MG63 (cell line): ENCODE data around the gene YPEL2. TPM values are rescaled to one million over a fixed set of nuclear protein-coding genes. Genes with fewer than 3 reads are reported as not detected.
"Not testable (repeated sequence)": the region's sequence is repeated elsewhere in the genome, so short reads cannot be mapped to it uniquely, and the experiment has no call there.

Experiments used
- DNase-seq: peaks from one replicate; pipeline ENCODE4 v3.0.0-alpha.2; 2020
- H3K27me3 ChIP-seq: fragments of 250-450 bp; sonication (Bioruptor Pico); 2 replicates; pipeline ENCODE4 v1.5.1; 2020; ENCODE audit warnings: mild to moderate bottlenecking, moderate library complexity
- H3K36me3 ChIP-seq: fragments of 250-450 bp; sonication (Bioruptor Pico); 2 replicates; pipeline ENCODE4 v1.5.1; 2020; ENCODE audit warnings: mild to moderate bottlenecking, moderate library complexity
- H3K4me3 ChIP-seq: fragments of 250-450 bp; sonication (Bioruptor Pico); 2 replicates; pipeline ENCODE4 v1.5.1; 2020; ENCODE audit warnings: mild to moderate bottlenecking, moderate library complexity
- H3K9me3 ChIP-seq: fragments of 250-450 bp; sonication (Bioruptor Pico); 2 replicates; pipeline ENCODE4 v1.5.1; 2020; ENCODE audit warnings: mild to moderate bottlenecking, moderate library complexity
- total RNA-seq: library from RNA; depleted of rRNA; stranded (reverse); fragments of >200 nt; shearing (Covaris generic); gene quantifications from 2 replicates; pipeline ENCODE4 v1.2.3, GENCODE V29; 2014; ENCODE audit warnings: low replicate concordance

The YPEL2 gene
- total RNA-seq, 1 experiment from 2014 or later = 1.4 TPM

DNA sequence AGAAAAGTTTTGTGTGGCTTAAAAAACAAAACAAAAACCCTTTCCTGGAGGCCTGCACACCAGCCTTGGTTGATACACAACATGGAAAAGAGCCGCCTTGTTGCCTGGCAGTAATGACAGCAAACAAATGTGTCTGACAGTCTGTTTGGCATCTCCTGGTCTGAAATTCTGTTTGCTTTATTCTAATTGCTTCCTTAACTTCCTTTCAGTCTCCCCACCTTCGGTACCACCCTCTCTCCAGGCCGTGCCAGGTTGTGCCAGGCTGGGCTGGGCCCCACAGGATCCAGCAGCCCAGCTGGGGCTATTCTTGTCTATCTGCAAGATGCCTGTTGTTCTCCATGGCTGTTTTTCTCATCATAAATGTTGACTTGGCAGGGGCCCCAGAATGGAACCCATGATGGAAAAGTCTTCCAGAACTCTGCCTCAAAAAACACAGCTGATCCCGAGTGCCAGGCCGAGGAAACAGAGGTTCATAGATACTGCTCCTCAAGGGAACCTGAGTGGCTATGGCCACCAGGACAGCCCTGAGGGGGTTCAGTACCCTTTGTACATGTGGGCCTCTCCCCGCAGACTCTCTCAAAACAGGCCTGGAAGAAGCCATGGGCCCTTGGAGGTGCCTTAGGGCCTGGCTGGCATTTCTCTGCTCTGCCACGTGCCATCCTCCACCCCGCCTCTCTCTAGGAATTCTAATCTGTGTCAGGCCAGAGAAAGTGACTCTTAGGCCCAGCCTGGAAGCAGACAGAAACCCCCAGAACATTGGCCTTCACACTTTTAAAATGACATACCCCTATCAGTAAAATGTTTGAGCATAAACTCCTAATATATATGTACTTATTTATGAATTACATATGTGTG lies 50.5 kb downstream of the YPEL2 start:
- Histone ChIP-seq H3K36me3 (no peaks in the 10 kb centered on the region), H3K4me3 (no peak overlapping the region), H3K9me3 (no peaks in the 10 kb centered on the region), H3K27me3 (no peaks in the 10 kb centered on the region)
- no peak for DNase-seq

DNA sequence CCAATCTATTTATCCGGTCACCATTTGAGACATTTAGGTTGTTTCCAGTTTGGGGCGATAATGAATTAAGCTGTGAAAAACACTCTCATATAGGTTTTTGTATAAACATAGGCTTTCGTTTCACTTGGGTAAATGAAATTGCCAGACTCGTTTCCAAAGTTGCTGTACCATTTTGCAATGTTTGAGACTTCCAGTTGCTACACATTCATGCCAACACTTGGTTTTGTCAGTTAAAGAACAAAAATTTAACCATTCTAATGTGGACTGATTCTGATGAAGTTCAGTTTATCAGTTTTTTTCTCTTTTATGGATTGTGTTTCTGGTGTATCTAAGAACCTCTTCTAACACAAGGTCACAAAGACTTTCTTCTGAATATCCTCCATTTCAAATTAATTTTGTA lies 52.4 kb downstream of the YPEL2 start:
- no peaks in the 10 kb centered on the region for H3K27me3 ChIP-seq
- no peak overlapping the region for H3K4me3 ChIP-seq
- H3K36me3 ChIP-seq = no peaks in the 10 kb centered on the region
- no peaks in the 10 kb centered on the region for H3K9me3 ChIP-seq
- DNase-seq = no peak

DNA sequence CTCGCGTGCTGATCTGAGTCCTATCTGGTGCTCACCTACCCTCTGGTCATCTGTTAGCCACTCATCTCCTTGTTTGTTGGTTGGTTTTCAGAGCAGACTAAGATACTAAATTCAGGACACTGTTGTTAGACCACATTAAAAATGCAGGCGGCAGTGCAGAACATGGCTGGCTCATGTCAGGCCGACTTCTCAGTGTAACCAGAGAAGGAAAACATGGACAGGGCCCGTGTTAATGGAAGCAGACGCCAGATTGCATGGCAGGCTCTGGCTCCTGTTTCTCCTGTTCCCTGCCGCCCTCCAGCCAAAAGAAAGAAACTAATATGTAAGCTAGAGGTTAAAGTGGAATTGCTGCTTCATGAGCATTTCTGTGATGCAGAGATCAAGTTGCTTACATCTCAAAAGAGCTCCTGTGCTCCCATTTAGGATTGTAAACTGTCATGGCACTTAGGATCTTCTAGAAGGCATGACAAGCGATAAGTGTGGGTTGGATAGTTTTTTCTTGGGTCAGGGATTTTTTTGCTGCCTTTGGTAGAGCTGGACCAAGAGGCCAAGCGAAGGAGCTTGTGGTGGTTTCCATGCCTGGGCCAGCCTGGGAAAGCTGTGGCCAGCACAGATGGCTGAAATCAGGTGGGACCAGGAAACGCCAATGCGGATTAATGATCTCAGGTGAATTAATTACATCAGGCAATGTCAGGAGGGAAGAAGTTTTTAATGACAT lies 56.1 kb downstream of the YPEL2 start:
- Histone ChIP-seq H3K4me3 (no peak overlapping the region), H3K27me3 (no peaks in the 10 kb centered on the region), H3K9me3 (no peaks in the 10 kb centered on the region), H3K36me3 (no peaks in the 10 kb centered on the region)
- DNase-seq = no peak

DNA sequence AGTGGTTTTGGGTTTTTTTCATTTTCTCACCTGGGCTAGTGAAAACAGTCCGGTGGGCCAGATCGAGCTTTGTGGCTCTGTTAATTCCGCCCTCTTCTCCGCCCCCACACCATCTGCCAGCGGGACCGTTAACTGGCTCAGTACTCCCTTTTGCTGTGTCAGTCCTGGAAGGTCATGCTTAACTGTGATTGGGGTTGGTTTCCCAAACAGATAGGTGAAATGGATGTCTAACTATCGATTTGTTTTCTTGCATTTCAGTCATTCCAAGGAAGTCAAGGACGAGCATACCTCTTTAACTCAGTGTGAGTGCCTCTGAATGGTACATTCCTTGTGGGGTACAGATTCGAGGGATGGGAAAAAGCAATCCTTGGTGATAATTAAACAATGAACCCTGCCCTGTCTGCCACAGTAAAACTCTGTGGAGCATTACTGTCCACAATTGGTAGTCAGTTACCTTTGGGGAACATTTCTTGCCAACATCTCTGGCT lies 56.7 kb downstream of the YPEL2 start:
- no peak for DNase-seq
- H3K36me3 ChIP-seq = no peaks in the 10 kb centered on the region
- H3K27me3 ChIP-seq = no peaks in the 10 kb centered on the region
- no peak overlapping the region for H3K4me3 ChIP-seq
- no peaks in the 10 kb centered on the region for H3K9me3 ChIP-seq

DNA sequence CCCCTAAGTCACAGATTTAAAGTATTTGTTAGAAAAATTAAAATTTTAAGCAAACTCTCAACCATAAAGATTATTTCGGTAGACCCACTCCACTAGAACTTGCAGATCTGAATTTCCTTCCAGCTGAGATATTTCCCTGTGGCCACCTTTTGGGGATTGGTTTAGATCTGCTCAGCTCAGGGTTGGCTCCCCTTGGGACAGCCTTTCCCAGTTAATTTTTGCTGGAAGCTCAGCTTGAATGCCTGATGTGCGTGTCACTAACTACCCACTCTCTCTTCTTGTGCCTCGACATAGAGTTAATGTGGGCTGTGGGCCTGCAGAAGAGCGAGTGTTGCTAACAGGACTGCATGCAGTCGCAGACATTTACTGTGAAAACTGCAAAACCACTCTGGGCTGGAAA lies 57.6 kb downstream of the YPEL2 start:
- no peak for DNase-seq
- Histone ChIP-seq H3K4me3 (no peak overlapping the region), H3K36me3 (no peaks in the 10 kb centered on the region), H3K9me3 (no peaks in the 10 kb centered on the region), H3K27me3 (no peaks in the 10 kb centered on the region)

DNA sequence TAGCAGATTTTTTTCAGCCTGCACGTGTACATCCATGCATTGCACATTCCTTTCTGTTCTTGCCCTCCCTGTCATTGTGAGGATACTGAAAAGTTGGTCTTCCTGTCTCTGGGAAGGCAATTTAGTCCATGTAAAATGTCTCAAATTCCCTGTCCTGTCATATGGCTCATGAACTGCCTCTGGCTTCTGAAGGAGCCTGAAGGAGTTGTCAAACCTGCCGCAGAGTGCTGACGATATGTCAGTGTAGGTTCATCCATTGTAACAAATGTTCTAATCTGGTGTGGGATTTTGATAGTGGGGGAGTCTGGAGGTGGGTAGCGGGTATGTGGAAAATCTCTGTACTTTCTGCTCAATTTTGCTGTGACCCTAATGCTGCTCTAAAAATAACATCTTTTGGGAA lies 59.6 kb downstream of the YPEL2 start:
- no peak overlapping the region for H3K4me3 ChIP-seq
- H3K36me3 ChIP-seq = no peaks in the 10 kb centered on the region
- H3K27me3 ChIP-seq = no peaks in the 10 kb centered on the region
- DNase-seq = no peak
- H3K9me3 ChIP-seq = no peaks in the 10 kb centered on the region

DNA sequence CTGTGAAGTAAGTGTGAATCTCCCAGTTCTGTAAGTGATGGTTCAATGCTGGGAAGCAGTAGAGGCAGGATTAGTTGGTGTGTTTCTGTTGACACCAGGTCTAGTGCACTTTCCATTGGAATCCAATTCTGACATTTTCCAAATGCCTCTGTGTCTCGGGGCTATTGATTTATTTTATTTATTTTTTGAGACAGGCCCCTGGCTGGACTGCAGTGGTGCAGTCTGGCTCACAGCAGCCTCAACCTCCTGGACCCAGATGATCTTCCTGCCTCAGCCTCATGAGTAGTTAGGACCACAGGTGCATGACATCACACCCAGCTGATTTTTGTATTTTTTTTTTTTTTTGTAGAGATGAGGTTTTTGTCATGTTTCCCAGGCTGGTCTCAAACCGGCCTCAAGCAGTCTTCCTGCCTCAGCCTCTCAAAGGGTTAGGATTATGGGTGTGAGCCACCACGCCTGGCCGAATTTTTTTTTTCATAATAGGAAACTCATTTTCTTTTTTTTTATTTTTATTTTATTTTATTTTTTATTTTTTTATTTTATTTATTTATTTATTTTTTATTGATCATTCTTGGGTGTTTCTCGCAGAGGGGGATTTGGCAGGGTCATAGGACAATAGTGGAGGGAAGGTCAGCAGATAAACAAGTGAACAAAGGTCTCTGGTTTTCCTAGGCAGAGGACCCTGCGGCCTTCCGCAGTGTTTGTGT lies 61.7 kb downstream of the YPEL2 start:
- Histone ChIP-seq H3K4me3 (no peak overlapping the region), H3K36me3 (no peaks in the 10 kb centered on the region), H3K27me3 (no peaks in the 10 kb centered on the region), H3K9me3 (no peaks in the 10 kb centered on the region)
- DNase-seq = no peak

DNA sequence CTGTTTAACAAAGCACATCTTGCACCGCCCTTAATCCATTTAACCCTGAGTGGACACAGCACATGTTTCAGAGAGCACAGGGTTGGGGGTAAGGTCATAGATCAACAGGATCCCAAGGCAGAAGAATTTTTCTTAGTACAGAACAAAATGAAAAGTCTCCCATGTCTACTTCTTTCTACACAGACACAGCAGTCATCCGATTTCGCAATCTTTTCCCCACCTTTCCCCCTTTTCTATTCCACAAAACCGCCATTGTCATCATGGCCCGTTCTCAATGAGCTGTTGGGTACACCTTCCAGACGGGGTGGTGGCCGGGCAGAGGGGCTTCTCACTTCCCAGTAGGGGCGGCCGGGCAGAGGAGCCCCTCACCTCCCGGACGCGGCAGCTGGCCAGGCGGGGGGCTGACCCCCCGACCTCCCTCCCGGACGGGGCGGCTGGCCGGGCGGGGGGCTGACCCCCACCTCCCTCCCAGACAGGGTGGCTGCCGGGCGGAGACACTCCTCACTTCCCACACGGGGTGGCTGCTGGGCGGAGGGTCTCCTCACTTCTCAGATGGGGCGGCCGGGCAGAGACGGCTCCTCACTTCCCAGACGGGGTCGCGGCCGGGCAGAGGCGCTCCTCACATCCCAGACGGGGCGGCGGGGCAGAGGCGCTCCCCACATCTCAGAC lies 62.4 kb downstream of the YPEL2 start:
- H3K36me3 ChIP-seq, H3K9me3 ChIP-seq, H3K27me3 ChIP-seq, DNase-seq, H3K4me3 ChIP-seq: not testable (repeated sequence)

DNA sequence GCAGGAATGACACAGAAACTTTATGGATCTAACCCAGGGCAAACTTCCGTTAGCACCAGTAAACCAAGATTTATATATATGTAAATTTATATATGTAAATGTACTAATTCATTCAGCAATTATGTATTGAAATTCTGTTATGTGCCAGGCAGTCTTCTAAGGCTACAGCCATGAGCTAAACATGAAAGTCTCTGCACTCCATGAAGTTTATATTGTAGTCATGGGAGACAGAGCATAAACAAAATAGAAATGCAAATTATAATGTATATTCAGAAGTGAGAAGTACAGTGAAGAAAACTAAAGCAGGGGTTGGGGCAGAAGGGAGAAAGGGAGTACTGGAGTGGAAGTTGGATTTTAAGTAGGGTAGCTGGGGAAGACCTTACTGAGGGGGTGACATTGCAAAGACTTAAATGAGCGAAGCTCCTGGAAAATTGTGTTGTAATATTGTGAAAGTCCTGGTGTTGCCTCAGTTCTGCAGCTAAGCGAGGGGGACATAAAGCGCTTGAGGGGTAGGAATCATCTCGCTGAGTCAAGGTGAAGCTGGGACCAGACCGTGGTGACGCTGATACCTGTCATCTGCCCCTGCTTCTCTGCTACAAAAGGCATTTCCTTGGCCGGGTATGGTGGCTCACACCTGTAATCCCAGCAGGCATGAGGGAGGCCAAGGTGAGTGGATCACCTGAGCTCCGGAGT lies 64.8 kb downstream of the YPEL2 start:
- Histone ChIP-seq H3K36me3 (no peaks in the 10 kb centered on the region), H3K27me3 (no peaks in the 10 kb centered on the region), H3K9me3 (no peaks in the 10 kb centered on the region), H3K4me3 (no peak overlapping the region)
- DNase-seq = no peak

DNA sequence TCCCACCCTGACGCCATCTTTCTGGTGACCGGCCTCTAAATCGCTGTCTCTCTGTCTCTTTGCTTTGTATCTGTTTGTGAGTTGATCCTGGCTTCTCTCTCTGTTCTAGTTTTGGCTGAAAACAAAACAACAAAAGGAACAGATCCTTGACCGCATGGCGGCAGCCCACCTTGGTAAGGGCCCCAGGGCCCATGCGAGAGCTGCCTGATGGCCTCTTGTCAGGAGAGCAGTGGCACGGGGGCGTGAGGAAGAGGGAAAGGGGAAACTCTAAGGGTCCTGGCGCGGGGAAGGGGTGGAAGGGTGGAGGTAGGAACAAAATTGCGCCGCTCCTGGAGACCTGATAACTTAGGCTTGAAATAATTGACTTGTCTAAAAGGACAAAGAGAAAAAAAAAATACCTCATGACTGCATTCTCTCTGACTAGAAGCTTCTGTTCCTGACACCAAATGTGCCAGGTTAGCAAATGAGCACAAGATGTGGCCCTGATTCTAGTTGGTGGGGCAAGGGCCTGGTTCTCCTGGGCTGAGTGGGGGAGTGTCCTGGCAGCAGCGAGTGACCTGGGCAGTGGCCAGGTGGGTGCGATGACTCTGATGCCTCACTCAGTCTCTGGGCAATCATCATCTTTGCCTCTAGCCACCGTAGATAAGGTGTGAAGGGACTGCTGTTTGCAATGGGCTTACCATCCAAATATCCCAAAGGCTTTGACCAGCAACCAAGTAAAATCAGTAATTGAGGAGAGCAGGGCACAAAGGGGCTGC lies 66.0 kb downstream of the YPEL2 start:
- no peak for DNase-seq
- Histone ChIP-seq H3K27me3 (no peaks in the 10 kb centered on the region), H3K36me3 (no peaks in the 10 kb centered on the region), H3K9me3 (no peaks in the 10 kb centered on the region), H3K4me3 (no peak overlapping the region)

DNA sequence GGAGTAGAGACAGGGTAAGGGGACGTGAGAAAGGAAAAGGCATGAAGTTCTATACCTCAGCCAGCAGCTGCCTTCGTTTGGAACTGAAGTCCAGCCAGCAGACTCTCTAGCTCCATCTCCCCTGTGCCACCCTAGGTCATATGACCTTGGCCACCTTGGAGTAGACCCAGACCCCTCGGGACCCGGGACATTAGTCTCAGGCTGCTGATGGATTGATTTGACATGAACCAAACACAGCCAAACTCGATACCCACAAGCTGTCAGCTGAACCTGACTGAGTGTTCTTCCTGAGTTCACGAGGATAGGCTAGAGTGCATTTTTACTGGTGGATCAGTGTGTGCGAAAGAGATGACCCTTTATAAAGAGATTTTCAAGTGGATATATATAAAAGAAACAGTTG lies 68.5 kb downstream of the YPEL2 start:
- Histone ChIP-seq H3K9me3 (no peaks in the 10 kb centered on the region), H3K36me3 (no peaks in the 10 kb centered on the region), H3K27me3 (no peaks in the 10 kb centered on the region), H3K4me3 (no peak overlapping the region)
- no peak for DNase-seq

DNA sequence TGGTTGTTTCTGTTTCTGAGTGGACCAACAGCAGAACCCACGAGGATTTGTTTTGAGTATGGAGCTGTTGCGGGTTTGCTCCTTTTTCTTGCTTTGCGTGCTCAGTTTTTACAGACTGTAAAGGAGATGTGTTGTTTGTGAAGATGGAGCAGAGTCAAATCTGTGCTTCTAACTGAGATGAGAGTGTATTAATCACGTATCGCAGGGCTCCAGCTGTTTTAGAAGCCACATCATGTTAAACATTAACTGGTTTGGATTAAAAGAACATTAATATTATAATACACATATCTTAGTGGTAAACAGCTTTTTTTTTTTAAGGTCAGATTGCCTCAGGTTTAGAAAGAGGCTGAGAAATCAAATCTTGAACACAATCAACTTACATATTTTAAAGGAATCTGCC lies 69.4 kb downstream of the YPEL2 start:
- H3K4me3 ChIP-seq = no peak overlapping the region

DNA sequence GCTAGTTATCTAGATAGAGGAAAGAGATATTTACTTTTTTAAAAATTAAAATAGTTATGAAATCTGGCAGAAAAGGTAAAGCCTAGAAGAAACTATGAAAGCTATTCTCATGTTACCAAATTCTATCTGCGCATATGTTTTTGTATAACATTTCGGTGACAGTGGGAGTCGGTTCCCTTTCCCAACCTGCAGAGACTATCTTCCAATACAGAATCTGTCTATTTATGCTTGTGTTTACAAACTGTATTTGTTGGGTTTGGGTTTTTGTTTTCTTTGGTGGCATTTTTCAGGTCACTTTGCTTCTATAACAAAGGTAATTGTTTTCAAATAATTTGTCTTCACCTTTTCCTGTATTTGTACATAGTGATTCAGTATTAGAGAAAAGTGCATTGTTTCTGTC lies 69.8 kb downstream of the YPEL2 start:
- H3K36me3 ChIP-seq = no peaks in the 10 kb centered on the region
- no peaks in the 10 kb centered on the region for H3K9me3 ChIP-seq
- no peak for DNase-seq
- no peaks in the 10 kb centered on the region for H3K27me3 ChIP-seq
- H3K4me3 ChIP-seq = no peak overlapping the region

More for the DNA sequence above, 69.4 kb downstream of the YPEL2 start:
- Histone ChIP-seq H3K36me3 (no peaks in the 10 kb centered on the region), H3K9me3 (no peaks in the 10 kb centered on the region), H3K27me3 (no peaks in the 10 kb centered on the region)
- no peak for DNase-seq

DNA sequence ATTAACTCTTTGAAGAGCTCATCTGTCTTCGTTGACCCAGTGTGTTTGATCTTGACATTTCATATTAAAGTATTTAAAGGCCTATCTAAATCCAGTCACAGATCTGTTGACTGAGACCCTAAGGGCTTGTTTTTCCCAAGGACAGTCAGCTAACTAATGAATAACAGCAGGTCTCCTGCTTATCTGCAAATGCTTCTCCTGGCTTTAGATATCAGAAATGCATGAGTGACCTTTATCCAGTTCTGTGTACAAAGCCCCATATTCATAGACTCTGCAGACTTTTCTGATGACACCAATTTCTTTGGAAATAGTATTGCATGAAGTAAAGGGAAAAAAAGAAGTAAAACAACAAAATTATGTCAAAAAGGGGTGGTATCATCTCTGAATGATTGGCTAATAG lies 70.3 kb downstream of the YPEL2 start:
- no peak for DNase-seq
- Histone ChIP-seq H3K36me3 (no peaks in the 10 kb centered on the region), H3K9me3 (no peaks in the 10 kb centered on the region), H3K4me3 (no peak overlapping the region), H3K27me3 (no peaks in the 10 kb centered on the region)

DNA sequence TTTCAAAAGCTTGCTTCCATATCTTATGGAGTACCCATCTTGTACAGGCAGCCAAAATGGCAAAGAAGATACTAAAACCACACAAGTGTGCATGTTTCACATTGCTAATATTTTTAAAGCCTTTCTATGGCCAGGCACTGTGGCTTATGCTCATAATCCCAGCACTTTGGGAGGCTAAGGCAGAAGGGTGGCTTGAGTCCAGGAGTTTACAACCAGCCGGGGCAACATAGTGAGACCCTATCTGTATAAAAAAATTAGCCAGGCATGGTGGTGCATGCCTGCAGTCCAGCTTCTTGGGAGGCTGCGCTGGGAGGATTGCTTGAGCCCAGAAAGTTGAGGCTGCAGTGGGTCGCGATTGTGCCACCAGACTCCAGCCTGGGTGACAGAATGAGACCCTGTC lies 71.3 kb downstream of the YPEL2 start:
- H3K4me3 ChIP-seq = no peak overlapping the region

DNA sequence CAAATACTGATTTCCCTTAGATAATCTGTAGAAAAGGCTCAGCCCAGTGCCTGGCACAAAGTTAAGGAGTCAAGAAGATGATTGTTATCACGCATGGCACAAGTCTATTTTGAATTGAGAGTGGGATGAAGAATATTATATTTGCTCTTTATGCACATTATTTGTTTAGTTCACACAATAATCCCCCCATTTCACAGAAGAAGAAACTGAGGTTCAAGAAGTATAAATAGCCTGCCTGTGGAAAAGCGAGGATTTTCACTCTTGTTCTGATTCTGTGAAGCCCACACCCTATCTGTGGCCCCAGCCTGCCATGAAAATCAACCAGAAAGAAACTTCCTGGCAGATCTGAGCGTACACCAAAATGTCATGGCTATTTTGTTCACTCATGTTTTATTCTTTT lies 73.0 kb downstream of the YPEL2 start:
- DNase-seq = no peak
- no peaks in the 10 kb centered on the region for H3K36me3 ChIP-seq
- H3K4me3 ChIP-seq = no peak overlapping the region
- H3K9me3 ChIP-seq = no peaks in the 10 kb centered on the region
- H3K27me3 ChIP-seq = no peaks in the 10 kb centered on the region

More for the DNA sequence above, 71.3 kb downstream of the YPEL2 start:
- no peak for DNase-seq
- Histone ChIP-seq H3K27me3 (no peaks in the 10 kb centered on the region), H3K36me3 (no peaks in the 10 kb centered on the region), H3K9me3 (no peaks in the 10 kb centered on the region)
